Right lobe of liver (tissue), 4 donors: ENCODE results near the gene CSN3.

Source experiments
- CTCF ChIP-seq, 4 donors: fragments of 200-600 bp in 3 of 4; fragments of 450-650 bp in 1 of 4; IDR thresholded peaks; one replicate each; pipeline versions ENCODE4 v1.5.1 to v1.8.0; 2016 to 2022; ENCODE audit warnings: antibody characterized with exemption in 4 of 4, mild to moderate bottlenecking in 2 of 4
- POLR2A ChIP-seq: fragments of 450-650 bp; IDR thresholded peaks from one replicate; pipeline ENCODE4 v1.6.1; 2017; ENCODE audit warnings: antibody characterized with exemption, mild to moderate bottlenecking
- donor health status: DM: no; HTN: no; CAD: no.
- donor health status: DM: no; HTN: no; CAD: no.
- donor health status: DM: no; HTN: yes; CAD: no.

DNA sequence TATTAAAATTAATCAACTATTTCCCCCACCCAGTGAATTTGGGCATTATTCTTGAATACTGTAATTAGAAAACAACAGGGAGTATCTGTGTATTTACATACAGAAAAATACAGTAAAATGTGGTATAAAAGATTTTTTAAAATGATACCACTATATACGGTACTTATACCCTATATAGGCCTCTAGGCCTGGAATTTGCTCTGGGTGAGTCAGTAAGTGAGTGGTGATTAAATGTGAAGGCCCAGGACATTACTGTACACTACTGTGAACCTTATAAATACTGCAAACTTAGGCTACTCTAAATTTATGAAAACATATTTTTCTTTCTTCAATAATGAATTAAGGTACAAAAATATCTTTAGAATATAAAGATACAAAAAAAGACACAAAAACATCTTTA is 6.3 kb upstream of the CSN3 start:
- TF ChIP-seq CTCF (IDR thresholded peaks at IDR 0.05) (no peak), POLR2A (no peak)
